ENCODE results near the gene INTS13.
A peak's percentile ranks its signal among the peaks of the same experiment; 100 is the strongest.
"Not testable (repeated sequence)": the region's sequence is repeated elsewhere in the genome, so short reads cannot be mapped to it uniquely, and the experiment has no call there.

Gene INTS13, protein sequence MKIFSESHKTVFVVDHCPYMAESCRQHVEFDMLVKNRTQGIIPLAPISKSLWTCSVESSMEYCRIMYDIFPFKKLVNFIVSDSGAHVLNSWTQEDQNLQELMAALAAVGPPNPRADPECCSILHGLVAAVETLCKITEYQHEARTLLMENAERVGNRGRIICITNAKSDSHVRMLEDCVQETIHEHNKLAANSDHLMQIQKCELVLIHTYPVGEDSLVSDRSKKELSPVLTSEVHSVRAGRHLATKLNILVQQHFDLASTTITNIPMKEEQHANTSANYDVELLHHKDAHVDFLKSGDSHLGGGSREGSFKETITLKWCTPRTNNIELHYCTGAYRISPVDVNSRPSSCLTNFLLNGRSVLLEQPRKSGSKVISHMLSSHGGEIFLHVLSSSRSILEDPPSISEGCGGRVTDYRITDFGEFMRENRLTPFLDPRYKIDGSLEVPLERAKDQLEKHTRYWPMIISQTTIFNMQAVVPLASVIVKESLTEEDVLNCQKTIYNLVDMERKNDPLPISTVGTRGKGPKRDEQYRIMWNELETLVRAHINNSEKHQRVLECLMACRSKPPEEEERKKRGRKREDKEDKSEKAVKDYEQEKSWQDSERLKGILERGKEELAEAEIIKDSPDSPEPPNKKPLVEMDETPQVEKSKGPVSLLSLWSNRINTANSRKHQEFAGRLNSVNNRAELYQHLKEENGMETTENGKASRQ

DNA sequence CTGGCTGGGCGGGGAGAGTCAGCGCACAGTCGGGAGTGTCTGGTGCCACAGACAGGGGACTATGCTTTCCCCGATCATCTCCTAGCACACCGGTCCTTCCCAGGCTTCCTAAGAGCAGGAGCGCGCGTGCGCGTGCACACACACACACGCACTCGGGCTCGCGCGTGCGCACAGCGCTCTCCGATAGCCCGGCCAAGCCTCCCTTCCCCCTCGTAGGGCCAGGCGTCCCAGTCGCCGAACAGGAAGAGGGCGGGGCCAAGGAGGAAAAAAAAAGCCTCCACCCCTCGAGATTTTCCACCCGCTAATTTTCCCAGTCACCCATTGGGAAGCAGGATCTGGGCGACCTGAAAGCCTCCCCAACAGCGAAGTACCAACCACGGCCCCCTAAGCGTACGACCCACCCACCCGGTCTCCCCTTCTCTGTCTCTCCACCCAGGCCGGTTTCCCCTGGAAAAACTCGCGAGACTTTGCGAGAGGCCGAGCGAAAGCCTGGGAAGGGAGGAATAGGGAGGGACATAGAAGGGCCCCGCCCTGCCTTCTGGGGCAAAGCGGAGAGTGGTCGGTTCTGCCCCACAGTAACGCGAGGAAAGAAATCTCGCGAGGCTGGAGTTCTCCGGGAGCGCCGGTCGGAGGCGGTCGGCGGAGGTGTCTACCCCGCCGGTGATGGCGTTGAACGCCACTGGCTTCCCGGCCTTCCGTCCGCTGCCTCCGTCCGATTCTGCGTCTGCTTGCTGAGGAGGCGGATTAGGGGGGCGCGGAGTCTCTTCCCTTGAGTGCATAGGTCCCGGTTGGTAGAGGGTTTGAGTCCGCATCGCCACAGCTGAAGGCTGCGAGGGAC is at the start of gene INTS13, which contains the start of gene FGFR1OP2:
Gene INTS13 (minus strand): TSS at position 119 of the 838 bp plus-strand sequence. CDS start 1,178 bp downstream, outside the sequence.
Gene FGFR1OP2 (plus strand): TSS at position 608 of the 838 bp plus-strand sequence. CDS start 15,689 bp downstream, outside the sequence.
- DNase-seq, result peak; percentile 96

DNA sequence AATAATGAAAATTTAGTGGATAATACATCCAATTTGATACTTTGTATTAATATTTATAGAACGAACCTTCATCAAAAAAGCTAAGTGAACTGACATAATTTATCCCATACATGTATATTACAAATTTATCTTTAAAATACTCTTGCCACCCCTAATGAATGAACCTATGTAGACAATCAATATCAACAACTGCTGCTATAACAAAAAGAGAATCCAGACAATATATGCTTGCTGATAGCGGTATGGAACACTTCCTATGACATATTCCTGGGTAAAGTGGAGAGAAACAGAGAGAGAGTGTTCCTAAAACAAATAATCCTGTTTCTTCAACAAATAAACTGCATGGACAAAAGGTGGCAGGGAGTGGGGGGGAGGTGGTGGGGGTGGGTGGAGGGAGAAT is 45.1 kb upstream of the INTS13 start:
- DNase-seq, result no peak

DNA sequence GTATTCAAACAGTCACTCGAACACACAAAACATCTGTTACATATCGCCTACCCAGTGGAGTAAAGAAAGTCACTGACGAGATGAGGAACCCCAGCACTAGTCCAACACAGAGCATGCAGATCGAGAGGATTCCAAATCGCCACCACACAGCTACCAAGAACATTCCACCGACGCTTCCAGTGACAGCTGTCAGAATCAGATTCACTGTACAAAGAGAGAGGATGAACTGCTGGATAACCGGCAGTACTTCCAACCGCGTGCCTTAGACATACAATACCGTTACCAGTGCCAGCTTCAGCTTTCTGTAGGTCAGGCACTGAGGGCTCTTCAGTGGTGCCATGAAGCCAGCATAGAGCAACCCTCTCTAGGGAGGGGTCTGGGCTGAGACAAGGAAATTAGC is 42.0 kb upstream of the INTS13 start:
- no peak for DNase-seq

DNA sequence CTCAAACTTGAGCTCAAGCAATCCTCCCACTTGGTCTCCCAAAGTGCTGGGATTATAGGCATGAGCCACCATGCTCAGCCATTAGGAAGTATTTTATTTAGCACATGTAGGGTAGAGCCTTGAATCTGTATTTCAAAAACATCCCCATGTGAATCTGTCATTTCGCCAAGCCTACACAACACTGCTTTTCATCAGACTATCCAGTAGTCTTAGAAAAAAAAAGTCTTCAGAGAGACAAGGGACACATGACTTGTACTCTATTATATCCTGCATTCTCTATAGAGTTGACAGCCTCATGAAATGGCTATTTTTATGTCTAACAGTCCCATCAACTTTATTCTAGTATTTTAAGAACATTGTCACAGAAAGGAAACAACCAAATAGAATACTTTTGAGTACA is 41.0 kb upstream of the INTS13 start:
- DNase-seq, result no peak

DNA sequence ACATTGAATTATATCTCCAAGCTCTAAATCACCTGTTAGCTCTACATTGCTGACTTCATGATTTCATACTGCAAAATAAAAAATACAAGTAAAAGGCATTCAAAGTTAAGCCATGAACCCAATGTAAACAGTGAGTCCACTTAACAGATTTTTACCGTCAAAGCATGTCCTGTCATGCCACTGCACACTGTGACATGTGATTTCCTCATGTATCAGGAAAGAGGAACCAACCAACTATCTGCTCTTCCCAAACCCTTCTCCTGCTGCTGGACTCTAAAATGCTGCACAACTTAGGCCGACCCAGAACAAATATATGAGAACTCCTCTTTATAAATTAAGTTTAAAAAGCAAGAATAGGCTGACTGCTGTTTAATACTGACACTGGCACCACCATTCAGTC is 38.9 kb upstream of the INTS13 start:
- DNase-seq, result no peak

DNA sequence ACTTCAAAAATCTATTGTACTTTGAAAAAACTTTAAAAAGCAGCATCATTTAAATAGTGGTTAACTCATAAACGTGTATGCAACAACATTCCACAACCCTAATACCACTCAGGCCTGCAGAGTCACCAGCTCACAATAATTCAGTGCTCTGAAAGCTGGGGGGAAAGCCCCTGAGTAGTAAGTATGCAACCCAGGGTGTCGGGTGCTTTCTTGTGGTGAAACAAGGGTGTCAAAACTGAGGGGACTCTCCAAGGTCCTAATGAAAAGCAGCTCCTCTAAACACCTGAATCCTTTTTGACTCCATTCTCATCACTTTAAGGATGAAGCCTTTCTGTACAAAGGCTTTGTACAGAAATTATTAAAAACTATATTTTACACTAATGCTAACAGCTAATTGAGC is 34.2 kb upstream of the INTS13 start:
- no peak for DNase-seq

DNA sequence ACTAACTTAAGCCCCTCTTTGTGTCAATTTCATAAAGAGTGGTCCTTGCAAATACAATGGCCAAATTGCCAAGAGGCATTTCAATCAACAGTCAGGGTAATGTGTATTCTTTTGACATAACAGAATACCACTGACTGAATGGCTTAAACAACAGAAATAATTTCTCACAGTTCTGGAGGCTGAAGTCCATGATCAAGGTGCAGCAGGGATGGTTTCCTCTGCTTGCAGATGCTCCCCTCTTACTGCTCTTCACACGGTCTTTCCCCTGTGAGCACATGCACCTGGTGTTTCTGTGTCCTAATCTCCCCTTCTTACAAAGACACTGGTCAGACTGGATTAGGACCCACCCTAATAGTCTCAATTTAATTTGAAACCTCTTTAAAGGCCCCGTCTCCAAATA is 32.4 kb upstream of the INTS13 start:
- DNase-seq, result no peak

DNA sequence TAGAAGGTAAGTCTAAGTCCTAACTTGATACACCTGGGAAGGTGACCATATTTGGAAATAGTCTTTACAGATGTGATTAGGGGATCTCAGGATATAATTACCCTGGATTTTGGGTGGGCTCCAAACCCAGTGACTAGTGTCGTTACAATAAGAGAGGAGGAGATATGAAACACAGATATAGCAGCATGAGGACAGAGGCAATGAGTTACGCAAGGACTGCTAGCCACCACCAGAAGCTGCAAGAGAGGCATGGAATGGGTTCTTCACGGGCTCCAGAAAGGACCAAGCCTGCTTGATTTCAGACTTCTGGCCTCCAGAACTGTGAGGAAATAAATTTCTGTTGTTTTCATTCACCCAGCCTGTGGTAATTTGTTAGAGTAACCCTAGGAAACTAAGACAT is 29.1 kb upstream of the INTS13 start:
- DNase-seq, result no peak

DNA sequence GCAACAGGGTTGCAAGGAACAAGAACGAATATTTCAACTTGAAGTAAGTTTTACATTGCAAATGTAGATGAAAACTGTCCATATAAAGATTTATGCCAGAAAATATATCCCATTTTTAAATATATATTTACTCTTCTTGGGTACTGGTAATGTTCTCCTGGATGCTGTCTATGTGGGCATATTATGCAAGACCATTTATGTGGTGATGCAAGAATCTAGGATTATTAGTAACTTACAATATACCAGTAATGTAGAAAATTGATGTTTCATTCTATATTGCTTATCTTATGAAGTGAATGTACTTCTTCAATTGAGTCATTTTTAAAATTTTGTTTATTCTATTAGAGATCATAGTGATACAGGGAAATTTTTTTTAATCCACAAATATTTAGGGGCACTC is 25.6 kb upstream of the INTS13 start:
- DNase-seq, result no peak

DNA sequence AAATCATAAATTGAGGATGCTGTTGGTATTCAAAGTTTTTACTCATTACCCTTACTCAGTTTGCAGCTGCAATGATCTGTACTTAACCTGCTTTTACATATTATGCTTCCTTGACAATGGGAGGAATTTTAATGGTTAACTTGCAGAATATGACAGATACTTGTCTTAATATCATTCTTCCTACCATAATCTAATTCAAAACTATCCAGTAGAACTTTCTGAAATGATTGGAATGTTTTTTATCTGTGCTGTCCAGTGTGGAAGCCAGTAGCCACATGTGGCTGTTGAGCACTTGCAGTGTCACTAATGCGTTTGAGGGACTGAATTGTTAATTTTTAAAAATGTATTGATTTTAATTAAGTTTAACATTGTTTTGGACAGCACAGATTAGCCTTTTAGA is 24.0 kb upstream of the INTS13 start:
- no peak for DNase-seq

DNA sequence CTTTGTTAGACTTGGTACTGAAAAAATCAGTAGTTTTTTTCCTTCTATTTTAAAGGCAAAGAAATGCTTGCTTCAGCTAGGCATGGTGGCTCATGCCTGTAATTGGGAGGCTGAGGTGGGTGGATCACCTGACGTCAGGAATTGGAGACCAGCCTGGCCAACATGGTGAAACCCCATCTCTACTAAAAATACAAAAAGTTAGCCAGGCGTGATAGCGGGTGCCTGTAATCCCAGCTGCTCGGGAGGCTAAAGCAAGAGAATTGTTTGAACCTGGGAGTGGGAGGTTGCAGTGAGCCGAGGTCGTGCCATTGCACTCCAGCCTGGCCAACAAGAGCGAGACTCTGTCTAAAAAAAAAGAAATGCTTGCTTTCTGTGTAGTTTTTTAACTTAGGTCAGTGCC is 23.6 kb upstream of the INTS13 start:
- DNase-seq, result not testable (repeated sequence)

DNA sequence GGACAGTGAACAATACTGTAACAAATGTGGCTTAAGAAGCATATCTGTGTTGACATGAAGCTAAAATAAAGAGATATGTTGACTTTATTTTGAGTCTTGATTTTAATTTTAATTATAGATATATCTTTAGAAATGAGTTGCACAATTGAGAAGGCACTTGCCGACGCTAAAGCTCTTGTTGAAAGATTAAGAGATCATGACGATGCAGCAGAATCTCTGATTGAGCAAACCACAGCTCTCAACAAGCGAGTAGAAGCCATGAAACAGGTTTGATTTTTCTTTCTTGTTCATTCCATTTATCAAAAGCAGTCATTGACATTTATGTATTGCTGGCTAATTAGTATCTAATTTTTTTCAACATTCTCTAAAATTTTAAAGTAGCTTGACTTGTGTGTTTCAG is 16.2 kb upstream of the INTS13 start:
- DNase-seq, result no peak

DNA sequence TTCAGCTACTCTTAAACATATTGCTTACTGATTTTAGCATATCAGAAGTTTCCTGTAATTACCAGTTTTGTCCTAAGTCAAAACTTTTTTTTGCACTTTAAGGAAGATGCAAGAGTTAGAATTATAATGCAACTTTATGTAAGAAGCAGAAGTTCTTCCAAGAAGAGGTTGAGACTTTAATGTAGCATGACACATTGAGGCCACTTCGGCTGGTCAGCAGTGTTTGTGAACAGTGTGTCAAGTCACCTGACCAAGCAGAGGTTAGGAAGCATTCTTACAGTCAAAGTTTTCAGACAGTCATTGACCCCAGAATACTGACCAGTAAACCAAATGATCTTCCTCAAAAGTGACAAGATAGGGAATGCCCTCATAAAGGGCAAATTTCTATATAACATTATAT is 15.7 kb upstream of the INTS13 start:
- DNase-seq, result no peak

DNA sequence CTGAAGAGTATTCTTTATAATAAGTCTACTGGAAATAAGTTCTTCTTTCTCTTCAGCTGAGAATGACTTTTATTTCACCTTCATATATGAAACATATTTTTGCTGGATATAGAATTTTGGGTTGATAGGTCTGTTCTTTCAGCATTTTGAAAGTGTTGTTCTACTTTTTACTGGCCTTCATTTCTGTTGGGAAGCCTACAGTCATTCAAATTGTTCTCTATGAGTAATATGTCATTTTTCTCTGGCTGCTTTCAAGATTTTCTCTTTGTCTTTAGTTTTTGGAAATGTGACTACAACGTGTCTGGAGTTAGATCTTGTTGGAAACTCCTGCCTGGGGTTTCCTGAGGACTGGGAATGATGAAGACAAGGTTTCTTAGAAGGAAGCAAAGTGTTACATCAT is 10.5 kb upstream of the INTS13 start:
- DNase-seq, result no peak

DNA sequence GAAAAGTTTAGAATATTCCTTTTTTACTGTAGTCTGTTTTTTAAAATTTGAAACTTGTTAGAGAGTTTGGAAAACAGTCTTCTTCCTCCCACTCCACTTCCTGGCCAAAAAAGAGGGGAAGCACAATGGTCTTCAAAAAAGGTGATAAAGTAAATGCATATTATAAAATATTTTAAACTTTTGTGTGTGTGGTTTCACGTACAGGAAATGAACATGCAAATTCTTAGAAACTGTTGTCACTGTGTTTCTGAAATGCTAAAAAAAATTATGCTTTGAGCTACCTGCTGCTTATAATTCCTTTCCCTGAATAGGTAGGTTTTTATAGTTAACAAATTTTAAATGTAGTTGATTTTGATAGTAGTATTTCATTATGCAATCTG is 3.4 kb upstream of the INTS13 start:
- no peak for DNase-seq

DNA sequence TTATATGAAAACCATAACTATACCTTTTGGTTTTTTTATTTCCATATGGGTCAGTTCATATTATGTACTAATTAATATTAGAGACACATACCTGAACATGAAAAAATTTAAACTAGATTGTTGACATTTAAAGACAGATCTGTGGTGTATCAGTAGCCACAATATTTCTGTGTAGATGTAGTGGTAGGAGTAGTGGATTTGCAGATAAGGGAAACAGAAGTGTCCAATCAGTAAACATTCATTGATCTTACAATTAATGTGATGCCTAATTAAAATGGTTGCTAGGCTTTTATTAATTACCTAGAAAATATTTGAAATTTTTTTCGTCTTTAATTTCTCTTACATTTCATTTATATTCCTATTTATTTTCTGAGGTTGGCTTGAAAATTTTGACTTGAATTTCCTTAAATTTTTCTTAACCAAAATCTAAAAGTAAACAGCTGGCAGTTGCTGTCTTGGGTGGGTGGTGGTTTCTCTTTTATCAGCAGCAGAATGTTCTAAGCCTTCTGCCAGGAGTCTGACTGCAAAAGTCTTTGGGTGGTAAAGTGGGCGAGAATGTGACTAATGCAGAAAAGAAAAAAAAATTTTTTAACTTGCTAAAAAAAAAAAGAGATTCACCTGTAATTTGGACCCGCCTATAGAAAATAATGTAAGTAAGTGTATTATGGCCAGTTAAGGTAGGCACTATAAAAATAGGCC is 2.9 kb upstream of the INTS13 start:
- DNase-seq, result no peak

DNA sequence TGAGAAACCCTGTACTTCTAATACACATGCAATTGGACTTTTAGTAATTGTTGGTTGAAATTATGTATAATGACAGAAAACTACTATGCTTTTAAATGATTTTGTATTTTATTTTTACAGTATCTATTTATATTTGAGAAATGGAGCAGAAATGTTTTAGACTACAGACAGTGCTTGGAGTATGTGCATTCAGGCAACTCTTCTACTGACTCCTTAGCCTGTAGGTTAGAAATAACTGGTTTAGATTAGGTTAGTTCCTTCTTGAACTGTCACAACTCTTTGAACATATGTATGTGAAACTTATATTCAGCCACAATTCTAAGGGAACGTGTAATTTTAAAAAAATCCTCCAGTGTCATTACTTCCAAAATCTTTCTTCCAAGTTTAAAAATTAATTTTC is 2.2 kb upstream of the INTS13 start:
- no peak for DNase-seq

DNA sequence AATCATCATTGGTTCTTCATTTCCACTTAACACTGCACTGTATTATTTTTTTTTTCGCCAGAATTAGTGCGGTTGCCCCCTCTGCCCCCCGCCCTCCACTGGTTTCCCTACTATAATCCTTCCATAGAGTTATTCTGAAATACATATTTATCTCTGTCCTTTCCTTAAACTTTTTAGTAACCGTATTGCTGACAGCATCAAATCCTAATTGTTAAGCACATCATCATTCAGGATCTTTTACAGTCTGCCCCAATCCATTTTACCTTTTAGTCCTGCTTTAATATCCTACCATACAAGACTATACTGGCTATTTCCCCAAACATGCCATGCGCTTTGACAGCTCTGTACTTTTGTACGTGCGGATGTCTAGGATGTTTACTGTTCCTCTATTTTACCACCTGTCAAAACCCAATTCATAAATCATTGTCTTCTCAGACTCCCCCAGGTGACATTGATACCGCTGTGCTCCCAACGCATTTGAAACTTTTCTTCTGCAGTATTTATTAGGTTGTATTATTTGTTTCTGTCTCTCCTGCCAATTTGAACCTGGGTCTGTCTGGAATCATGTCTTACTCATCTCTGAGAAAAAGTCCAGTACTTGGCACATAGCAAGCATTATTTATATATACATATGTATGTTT is 1.5 kb upstream of the INTS13 start:
- no peak for DNase-seq

DNA sequence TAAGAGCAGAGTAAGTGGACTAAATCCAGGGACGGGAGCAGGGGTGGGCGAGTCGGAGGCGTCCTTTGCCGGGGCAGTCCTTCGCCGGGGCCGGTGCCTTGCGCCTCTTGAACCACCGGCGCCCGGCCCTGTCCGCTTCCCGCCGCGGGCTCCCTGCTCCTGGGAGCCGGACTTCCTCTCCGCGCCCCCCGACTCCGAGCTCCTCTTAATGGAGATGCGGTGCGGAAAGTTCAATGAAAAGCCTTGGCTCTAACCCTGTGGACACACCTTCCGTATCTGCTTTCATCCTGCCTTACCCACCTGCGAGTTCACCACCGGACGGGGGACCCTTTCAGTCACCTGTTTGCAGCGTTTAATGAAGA is 901 bp upstream of the INTS13 start:
- no peak for DNase-seq

DNA sequence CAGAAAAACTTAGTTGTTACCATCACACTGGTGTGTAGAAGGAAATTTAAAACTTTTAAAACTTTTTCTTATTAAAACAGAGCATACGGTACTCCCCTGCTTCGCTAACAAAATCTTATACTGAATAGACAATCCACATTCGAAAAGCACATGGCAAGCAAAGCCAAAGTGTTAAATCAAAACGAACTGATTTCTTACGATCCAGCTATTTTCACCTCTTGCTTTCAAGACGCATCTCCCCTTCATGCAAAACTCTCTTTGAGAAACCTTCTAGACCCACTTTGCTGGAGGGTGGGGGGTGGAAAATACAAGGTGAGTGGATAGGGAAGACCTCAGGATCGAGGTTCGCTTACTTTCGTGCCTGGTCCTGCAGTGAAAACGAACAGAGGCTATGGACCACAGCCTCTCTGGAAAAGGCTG is 328 bp downstream of the INTS13 start:
- no peak for DNase-seq

DNA sequence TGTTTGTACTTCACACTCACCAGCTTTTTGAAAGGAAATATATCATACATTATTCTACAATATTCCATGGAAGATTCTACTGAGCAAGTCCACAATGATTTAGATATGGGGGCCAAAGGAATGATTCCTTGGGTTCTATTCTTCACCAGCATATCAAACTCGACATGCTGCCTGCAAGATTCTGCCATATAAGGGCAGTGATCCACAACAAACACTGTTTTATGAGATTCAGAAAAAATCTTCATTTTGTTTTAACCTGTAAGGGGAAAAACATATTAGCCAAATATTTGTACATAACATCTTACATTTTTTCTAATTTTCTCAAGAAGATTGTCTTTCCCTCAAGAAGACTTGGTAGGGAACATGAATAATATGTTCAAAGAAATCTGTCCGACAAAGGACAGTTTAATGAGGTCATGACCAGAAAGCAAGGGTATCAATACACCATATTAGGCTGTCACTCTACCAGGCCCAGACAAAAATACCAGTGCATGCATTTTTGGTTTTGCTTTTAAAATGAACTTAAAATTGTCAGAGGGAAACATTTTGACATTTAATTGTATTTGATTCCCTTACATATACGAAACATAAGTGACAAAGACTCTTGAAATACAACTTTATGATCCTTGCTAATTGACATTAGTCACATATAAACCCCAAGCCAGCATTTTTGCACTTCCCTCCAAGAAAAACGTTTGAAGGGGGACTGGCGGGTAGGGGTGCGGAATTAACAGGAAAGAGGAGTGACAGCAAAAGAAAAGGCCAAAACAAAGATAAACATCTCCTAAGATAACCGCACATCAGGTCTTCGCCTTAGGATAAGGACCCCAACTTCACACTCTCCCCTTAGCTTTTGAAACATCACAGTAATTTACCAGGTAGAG is 980 bp downstream of the INTS13 start:
- no peak for DNase-seq
